Activated T-helper 1 cell treated with anti-CD3 and anti-CD28 coated beads, Interleukin-12 subunit alpha, Interleukin-12 subunit beta, Interleukin-2, Interleukin-4 antibody, amounts not matched to agents 30 ng/mL and 10 ng/mL and 1 ng/mL, durations not matched to agents 14 hours and 24 hours and 36 hours (primary cell): ENCODE data around the gene FAM72B. TPM values are rescaled to one million over a fixed set of nuclear protein-coding genes. Genes with fewer than 3 reads are reported as not detected.
"Not testable (repeated sequence)": the region's sequence is repeated elsewhere in the genome, so short reads cannot be mapped to it uniquely, and the experiment has no call there.

Experiments
- DNase-seq: peaks from one replicate; pipeline ENCODE4 v3.0.0; 2021; ENCODE audit warnings: low spot score
- H3K27ac Mint-ChIP-seq: one replicate; pipeline ENCODE4 v1.8.0; 2021; ENCODE audit warnings: mild to moderate bottlenecking, mixed read lengths
- H3K27me3 Mint-ChIP-seq: one replicate; pipeline ENCODE4 v1.8.0; 2022; ENCODE audit warnings: mild to moderate bottlenecking, moderate library complexity, mixed read lengths; ENCODE audit not compliant: insufficient read depth
- H3K36me3 Mint-ChIP-seq: one replicate; pipeline ENCODE4 v1.8.0; 2021; ENCODE audit warnings: low read depth, mixed read lengths
- H3K4me1 Mint-ChIP-seq: one replicate; pipeline ENCODE4 v1.8.0; 2021; ENCODE audit warnings: low read depth, mixed read lengths
- H3K4me3 Mint-ChIP-seq: one replicate; pipeline ENCODE4 v1.8.0; 2021; ENCODE audit warnings: mild to moderate bottlenecking, moderate library complexity, mixed read lengths
- H3K9me3 Mint-ChIP-seq: one replicate; pipeline ENCODE4 v1.8.0; 2021; ENCODE audit warnings: mixed read lengths
- intact Hi-C: fragments of 100-400 bp; cut with micrococcal nuclease; formaldehyde crosslinking; loops from one replicate; pipeline ENCODE4 v1.15.1; 2024
- total RNA-seq: library from RNA; stranded (reverse); gene quantifications from 2 replicates; pipeline ENCODE4 v1.2.3, GENCODE V29; 2022

Gene FAM72B
- total RNA-seq, result 24.3 and 26.1 TPM in 2 replicates

- H3K9me3 Mint-ChIP-seq, H3K27me3 Mint-ChIP-seq, H3K4me1 Mint-ChIP-seq, intact Hi-C loops, H3K36me3 Mint-ChIP-seq: not testable (repeated sequence)
- peak within 1 kb of the TSS; percentile 88 for H3K4me3 Mint-ChIP-seq
- peak within 1 kb of the TSS; percentile 92 for H3K27ac Mint-ChIP-seq
- DNase-seq, result peak; percentile 90
These were observed at the start of gene FAM72B, which contains the start of gene SRGAP2C for GRCh38 chr1:121184290-121185127. TSS of gene FAM72B (minus strand) at chr1:121184340. CDS start at chr1:121183489, 851 bp downstream. TSS of gene SRGAP2C (plus strand) at chr1:121184975. CDS start at chr1:121187447, 2,472 bp downstream.

DNA sequence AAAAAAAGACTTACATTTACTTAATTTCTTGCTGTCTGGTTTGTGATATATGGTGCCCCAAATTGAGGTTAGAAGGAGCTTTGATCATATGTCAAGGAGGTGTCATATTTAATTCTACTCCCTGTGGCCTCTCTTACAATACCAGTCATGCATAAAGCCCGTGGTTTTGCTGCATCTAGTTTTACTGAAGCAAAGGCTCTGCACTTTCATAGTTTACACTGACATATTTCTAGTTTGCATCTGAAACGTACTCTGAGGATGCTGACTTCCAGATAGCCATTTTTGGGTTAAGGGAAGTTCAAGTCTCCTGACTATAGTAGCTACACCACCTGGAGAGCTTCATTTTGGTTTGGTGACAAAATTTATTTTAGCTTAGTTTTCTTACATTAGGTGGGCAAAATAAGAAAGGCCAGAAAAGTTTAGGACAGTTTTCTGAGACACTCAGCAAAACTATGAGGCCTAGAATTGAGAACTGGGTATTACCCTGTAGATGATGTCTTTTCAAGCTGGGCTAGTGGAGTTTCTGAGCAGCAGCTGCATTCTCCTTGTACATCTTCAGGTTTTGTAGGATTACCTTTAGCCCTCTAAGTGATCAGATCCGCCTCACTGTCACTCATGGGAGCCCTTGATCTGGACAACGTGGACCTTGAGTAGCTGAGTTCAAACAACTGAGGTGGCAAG, 48.4 kb upstream of the FAM72B start:
- H3K27me3 Mint-ChIP-seq, H3K9me3 Mint-ChIP-seq, H3K27ac Mint-ChIP-seq, DNase-seq, intact Hi-C loops, H3K4me3 Mint-ChIP-seq, H3K36me3 Mint-ChIP-seq, H3K4me1 Mint-ChIP-seq: not testable (repeated sequence)

DNA sequence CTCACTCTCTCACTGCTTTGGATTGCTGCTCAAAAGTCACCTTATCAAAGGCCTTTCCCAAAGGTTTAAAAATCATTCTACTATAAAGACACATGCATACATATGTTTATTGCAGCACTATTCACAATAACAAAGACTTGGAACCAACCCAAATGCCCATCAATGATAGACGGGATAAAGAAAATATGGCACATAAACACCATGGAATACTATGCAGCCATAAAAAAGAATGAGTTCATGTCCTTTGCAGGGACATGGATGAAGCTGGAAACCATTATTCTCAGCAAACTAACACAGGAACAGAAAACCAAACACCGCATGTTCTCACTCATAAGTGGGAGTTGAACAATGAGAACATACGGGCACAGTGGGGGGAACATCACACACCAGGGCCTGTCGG, 46.5 kb upstream of the FAM72B start:
- H3K27me3 Mint-ChIP-seq, H3K27ac Mint-ChIP-seq, DNase-seq, H3K4me1 Mint-ChIP-seq, H3K9me3 Mint-ChIP-seq, H3K4me3 Mint-ChIP-seq, intact Hi-C loops, H3K36me3 Mint-ChIP-seq: not testable (repeated sequence)

DNA sequence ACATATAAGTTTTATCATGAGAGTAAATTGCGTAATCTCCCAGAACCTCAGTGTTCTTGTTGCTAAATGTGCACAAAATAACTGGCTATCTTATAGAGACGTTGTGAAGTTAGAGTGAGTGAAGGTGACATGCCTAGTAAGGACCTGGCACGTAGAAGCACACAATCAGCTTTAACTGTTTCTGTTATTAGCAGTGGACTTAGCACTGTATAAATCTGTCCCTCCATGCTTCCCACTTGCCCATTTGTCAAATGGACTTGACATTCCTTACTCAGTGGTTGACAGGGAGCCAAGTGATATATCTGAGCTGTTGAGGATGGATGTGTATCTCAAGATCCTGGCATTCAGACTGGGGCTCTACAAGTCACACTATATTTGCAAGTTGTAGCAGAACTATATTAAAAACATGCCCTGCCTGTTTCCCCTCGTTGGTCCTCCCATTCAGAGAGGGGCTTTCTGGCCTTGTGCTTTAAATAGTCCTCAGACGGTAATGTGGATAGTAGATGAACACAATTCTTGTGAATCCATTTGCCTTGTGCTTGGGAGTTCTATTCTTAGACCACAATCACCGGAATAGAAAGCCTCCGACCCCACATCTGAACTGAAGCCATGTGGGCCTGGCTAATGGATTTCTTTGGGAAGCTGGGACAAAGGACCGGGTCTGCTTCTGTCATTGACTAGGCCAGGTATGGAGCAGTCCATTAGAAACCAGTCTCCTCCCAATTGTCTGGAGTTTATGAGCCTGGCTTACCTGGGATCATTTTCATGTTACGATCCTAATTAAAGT, 43.6 kb upstream of the FAM72B start:
- intact Hi-C loops, H3K27ac Mint-ChIP-seq, H3K27me3 Mint-ChIP-seq, H3K4me1 Mint-ChIP-seq, H3K36me3 Mint-ChIP-seq, H3K9me3 Mint-ChIP-seq, H3K4me3 Mint-ChIP-seq, DNase-seq: not testable (repeated sequence)

DNA sequence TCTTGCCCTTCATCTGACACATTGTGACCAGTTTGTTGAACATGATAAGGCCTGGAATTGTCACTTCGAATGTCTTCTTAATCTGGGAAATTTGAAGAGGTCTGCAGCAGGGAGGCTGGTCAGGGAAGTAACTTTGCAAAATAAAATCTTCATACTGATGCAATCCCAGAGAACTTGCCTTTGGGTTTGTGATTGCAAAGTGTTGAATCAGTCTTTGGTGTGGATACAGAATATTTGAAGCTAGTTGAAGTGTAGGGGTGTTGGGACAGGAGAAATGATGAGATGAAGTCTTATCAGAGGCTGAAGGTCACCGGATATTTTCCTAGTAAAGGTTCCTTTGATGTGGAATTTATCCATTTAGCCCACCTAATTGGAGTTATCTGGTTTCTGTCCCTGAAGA, 42.8 kb upstream of the FAM72B start:
- DNase-seq, intact Hi-C loops, H3K4me1 Mint-ChIP-seq, H3K9me3 Mint-ChIP-seq, H3K27ac Mint-ChIP-seq, H3K4me3 Mint-ChIP-seq, H3K36me3 Mint-ChIP-seq, H3K27me3 Mint-ChIP-seq: not testable (repeated sequence)

GRCh38 chr1:121226295-121226904, 42.3 kb upstream of the FAM72B start:
- H3K36me3 Mint-ChIP-seq, DNase-seq, intact Hi-C loops, H3K27ac Mint-ChIP-seq, H3K9me3 Mint-ChIP-seq, H3K4me3 Mint-ChIP-seq, H3K4me1 Mint-ChIP-seq, H3K27me3 Mint-ChIP-seq: not testable (repeated sequence)

GRCh38 chr1:121224714-121225113, 40.6 kb upstream of the FAM72B start:
- H3K27me3 Mint-ChIP-seq, intact Hi-C loops, DNase-seq, H3K9me3 Mint-ChIP-seq, H3K4me1 Mint-ChIP-seq, H3K4me3 Mint-ChIP-seq, H3K36me3 Mint-ChIP-seq: not testable (repeated sequence)
- H3K27ac Mint-ChIP-seq, result peak overlapping the region; percentile 48

DNA sequence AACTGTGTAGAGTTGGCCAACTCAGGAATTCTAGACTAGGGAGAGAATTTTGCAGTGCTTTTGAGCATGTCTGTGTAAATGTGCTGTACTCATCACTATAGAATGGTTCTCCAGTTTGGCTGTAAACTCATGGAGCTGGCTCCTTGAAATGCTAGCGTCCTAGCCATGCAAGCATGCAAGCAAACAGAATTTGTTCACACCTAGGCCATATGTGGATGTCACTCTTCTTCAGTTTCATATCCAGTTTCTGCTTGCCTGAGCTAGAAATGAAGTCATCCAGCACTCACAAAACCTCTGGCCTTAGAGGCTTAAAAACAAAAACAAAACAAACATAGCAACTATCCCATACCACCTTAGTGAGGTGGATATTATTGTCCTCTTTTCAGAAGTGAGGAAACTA, 37.6 kb upstream of the FAM72B start:
- H3K4me3 Mint-ChIP-seq, intact Hi-C loops, H3K27me3 Mint-ChIP-seq, H3K9me3 Mint-ChIP-seq, H3K4me1 Mint-ChIP-seq, H3K36me3 Mint-ChIP-seq: not testable (repeated sequence)
- H3K27ac Mint-ChIP-seq, result peak overlapping the region; percentile 71
- DNase-seq, result peak; percentile 11

- H3K36me3 Mint-ChIP-seq, DNase-seq, H3K27me3 Mint-ChIP-seq, H3K27ac Mint-ChIP-seq, H3K9me3 Mint-ChIP-seq, H3K4me1 Mint-ChIP-seq, intact Hi-C loops, H3K4me3 Mint-ChIP-seq: not testable (repeated sequence)
These were observed 32.5 kb upstream of the FAM72B start for GRCh38 chr1:121216676-121217075.

DNA sequence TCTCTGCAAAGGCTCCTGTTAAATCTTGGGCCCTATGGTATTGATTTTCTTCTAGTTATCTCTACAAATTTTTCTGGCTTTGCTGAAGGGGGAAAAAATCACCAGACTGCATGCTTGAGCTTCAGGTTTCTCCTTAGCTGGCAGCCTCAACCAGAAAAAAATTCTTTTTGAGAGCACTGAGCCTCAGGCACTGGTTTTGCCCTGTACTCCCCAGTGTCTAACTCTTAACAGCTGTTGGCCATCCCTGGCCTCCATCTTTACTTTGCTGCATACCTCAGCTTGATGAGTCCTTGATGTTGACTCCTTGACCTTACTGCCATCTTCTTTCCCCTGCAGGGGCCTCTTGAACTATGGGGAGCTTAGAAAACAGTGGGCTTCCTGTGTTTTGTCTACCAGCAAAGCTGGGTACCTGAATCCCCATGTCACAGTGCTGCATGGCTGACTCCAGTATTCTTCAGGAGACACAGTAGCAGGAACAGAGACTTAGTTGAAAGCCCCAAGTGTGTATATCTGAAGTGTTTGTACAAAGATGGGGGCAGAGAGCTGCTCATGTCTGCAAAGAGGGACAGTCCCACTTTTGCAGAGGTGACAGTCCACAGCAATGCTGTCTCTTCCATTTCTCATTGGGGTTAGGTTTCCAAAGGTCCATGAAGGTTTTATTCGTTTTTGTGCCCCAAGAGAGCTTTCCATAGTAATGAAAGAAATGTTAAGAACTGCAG, 31.7 kb upstream of the FAM72B start:
- H3K27me3 Mint-ChIP-seq, intact Hi-C loops, DNase-seq, H3K36me3 Mint-ChIP-seq, H3K27ac Mint-ChIP-seq, H3K4me3 Mint-ChIP-seq, H3K4me1 Mint-ChIP-seq, H3K9me3 Mint-ChIP-seq: not testable (repeated sequence)

- H3K9me3 Mint-ChIP-seq, intact Hi-C loops, DNase-seq, H3K27me3 Mint-ChIP-seq, H3K27ac Mint-ChIP-seq, H3K4me3 Mint-ChIP-seq, H3K36me3 Mint-ChIP-seq, H3K4me1 Mint-ChIP-seq: not testable (repeated sequence)
These were observed 30.5 kb upstream of the FAM72B start for GRCh38 chr1:121214544-121215156.

GRCh38 chr1:121213491-121213890, 29.4 kb upstream of the FAM72B start:
- DNase-seq, H3K27ac Mint-ChIP-seq, intact Hi-C loops, H3K27me3 Mint-ChIP-seq, H3K36me3 Mint-ChIP-seq, H3K9me3 Mint-ChIP-seq, H3K4me1 Mint-ChIP-seq, H3K4me3 Mint-ChIP-seq: not testable (repeated sequence)
